Erythroblast (primary cell): ENCODE data around the gene STH.

Experiments used
- GATA1 ChIP-seq: IDR thresholded peaks from 2 replicates; pipeline ENCODE4 v1.6.1; 2011; ENCODE audit warnings: low read depth, mild to moderate bottlenecking, control low read depth, low read length, moderate library complexity
- POLR2A ChIP-seq: IDR thresholded peaks from 2 replicates; pipeline ENCODE4 v1.6.1; 2011; ENCODE audit warnings: mild to moderate bottlenecking, low read length

GRCh38 chr17:45993962-45994627 lies 5.0 kb upstream of the STH start:
- TF ChIP-seq POLR2A, result no peak
- no peak for TF ChIP-seq GATA1
